ENCODE measurements around the gene PSMG4.

The PSMG4 gene, protein sequence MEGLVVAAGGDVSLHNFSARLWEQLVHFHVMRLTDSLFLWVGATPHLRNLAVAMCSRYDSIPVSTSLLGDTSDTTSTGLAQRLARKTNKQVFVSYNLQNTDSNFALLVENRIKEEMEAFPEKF

DNA sequence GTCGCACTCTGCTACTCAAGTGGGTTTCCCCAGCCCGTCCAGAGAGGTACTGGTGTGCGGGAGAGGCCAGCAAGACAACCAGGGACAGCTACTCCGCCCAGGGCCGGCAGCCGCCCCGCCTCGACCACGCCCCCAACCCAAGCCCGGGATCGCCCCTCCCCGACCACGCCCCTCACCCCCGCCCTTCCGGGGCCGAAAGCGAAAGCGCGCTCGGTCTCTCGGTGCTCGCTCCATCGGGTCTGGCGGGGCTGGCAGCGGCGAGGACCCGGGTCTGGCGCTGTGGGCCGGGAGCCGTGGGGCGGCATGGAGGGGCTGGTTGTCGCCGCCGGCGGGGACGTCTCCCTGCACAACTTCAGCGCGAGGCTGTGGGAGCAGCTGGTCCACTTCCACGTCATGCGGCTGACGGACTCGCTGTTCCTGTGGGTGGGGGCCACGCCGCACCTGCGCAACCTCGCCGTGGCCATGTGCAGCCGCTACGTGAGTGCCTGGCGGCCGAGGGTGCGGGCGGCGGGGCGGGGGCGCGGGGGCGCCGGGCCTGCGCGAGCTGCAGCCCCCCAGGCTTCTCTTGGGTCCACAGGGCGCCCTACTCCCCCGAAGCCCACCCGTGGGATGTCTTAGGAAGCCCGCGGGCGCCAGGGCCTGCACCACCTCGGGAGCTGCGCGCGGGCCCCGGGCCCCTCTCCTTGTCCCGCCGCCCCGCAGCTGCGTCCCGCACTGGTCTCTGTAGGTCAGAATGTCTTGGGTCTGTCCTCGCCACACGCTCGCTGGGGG is at the start of gene PSMG4:
PSMG4 (plus strand) TSS at position 228 of the 771 bp plus-strand sequence; CDS start at position 304, 76 bp downstream.
- peak; percentile 97 for DNase-seq

DNA sequence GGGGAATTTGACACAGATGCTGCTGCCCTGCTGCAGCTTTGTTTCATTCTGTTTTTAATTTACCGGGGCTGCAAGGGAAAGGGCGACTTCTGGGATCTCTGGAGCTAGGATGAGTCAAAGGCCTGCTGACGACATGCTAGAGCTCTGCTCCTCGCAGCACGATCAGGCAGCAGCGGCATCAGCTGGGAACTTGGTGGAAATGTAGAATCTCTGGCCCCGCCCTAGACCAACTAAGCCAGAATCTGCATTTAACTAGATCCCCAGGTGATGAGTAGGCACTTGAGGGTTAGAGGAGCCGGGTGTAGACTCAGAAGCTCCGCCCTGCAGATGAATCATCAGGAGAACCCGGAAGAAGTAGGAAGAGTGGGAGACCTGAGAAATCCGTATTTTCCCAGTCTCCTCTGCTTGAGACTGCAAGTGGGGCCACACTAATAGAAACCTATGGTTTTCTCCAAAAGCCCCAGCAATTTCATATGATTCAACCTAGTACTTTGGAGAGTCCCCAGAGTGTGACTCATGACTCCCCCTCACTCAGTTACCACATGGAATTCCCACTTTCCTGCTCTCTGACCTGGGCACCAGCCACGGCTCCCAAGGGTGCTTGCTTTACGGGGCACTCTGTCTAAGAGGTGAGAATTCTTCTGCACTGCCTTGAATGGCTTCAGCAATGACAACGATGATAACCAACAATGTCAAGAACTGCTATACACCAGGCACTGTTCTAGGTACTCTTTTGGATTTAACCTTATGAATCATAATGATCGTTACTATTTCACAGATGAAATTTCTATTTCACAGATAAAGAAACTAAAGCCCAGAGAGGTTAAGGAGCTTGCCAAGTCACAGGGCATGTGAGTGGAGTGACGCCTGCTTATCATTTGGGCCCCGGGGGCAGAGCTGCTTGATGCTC is 49.4 kb upstream of the PSMG4 start:
- DNase-seq, result peak; percentile 78

DNA sequence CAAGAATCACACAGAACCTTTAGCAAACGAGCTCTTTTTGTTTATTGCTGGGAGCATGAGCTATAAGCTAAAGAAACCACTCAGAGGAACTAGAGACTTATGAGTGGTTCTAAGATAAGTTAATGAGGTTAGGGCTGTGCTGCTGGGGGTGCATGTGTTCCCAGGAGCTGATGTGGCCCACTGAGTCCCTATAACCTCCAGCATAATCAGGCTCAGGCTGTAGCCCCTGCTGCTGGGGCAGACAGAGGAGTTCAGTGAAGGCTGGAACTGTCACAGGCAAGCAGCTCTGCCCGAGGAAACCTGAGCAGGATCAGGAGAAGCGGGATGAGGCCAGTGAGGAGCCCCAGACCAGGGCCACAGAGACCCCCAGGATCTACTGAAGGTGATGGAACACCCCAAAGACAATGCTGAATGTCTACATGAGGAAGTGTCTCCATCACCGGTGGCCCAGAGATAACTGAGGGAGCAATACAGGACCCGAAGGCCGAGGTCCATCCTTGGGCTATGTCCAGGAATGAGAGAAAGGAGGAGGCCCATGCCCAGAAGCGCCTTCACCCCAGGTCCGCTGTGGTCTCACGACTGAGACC is 48.6 kb upstream of the PSMG4 start:
- DNase-seq, result no peak

DNA sequence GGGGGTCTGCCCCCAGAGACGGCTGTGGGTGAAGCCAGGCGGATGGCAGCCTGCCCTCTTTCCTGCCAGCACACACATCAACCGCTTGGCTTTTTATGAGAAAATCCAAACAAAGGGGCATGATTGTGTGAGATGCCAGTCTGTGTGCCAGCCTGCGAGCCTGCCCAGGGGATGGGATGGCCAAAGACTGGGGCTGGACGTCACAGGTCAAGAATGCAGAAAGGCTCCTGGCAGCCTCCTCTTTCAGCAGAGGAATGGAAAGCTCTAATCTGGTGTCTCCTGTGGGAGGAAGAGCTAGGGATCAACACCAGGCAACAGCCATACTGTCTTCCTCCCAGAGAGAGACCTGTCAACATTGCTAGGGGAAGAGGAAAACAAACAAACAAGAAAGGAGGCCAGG is 47.1 kb upstream of the PSMG4 start:
- DNase-seq, result no peak

DNA sequence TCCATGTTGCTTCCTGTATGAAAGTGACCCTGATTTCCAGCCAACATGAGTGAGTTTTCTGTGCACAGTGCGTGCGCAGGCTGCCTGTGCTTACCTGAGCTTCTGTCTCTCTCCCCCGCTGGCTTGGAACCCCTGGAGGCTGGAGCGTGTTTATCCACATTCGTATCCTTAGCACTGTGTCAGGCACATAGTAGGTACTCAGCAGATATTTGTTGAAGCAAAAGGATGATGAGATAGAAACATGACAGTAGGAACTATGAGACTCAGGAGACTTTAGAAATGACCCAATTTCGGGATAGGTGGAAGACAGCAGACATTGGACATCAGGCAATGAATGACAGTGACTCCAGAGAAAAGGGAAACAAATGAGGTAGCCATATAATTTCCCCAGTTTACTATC is 46.5 kb upstream of the PSMG4 start:
- DNase-seq, result no peak

DNA sequence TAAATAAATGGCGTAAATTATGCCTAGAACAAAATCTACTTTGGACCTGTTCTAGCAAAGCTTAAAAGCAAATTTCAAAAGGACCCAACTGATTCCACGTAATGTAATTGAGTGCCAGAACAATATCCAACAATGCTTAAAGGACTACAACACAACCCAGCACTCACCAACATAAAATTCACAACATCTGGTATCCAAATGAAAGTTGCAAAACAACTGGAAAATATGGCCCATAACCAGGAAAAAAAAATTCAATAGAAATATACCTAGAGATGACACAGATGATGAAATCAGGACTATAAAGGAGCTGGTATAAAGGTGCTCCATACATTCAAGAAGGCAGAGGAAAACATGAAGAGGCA is 45.4 kb upstream of the PSMG4 start:
- DNase-seq, result no peak

DNA sequence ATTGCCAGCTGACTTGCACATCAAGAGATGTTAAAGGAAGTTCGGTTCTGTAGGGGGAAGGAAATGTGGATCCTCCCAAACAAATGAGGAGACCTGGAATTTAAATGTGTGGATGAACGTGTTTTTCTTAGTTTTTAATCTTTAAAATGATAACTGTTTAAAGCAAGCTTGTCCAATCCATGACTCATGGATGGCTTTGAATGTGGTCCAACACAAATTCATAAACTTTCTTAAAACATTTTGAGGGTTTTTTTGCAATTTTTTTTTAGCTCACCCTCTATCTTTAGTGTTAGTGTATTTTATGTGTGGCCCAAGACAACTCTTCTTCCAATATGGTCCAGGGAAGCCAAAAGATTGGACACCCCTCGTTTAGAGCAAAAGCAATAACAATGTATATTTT is 43.8 kb upstream of the PSMG4 start:
- DNase-seq, result no peak

DNA sequence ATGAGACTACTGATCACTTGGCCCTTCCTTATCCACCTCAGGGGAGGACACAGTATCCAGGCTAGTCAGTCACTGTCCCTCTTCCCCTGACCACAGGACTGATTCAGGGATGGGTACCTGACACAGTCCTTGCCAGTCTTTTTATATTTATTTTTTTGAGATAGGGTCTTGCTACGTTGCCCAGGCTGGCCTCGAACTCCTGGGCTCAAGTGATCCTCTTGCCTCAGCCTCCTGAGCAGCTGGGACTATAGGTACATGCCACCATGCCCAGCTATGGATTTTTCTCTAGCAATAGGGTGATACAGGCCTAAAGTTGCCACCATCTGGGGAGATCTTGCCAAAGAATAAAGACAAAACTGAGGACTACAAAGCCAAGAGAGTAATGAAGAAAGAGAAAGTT is 41.5 kb upstream of the PSMG4 start:
- DNase-seq, result no peak

DNA sequence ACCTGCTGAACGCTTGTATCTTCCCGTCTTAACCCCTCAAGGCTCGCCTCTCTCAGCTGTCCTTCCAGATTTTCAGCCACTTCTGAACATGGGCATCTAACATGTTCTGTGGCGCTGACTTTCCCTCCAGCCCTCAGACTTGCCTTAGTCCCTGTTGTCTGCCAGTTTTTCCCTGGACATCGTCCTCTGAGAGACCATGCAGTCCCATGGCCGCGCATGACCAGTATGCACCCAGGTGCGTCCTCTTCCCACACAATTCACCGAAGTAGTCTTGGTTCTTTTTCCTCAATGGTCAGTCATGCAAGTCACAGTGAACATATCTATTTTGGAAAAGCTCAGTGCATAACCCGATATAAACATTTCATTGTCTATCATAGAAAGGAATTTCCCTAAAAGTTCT is 40.5 kb upstream of the PSMG4 start:
- DNase-seq, result no peak

DNA sequence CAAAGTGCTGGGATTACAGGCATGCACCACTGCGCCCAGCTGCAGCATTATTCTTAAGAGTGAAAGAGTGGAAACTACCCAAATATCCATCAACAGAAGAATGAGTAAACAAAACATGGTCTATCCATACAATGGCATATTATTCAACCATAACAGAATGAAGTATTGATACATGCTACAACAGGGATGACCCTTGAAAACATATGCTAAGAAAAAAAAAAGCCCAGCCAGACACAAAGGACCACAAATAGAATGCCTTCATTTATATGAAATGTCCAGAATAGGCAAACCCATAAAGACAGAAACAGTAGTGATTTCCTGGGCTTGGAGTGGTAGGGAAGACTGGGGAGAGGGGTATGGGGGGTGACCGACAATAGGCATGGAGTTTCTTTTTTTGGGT is 38.4 kb upstream of the PSMG4 start:
- no peak for DNase-seq

DNA sequence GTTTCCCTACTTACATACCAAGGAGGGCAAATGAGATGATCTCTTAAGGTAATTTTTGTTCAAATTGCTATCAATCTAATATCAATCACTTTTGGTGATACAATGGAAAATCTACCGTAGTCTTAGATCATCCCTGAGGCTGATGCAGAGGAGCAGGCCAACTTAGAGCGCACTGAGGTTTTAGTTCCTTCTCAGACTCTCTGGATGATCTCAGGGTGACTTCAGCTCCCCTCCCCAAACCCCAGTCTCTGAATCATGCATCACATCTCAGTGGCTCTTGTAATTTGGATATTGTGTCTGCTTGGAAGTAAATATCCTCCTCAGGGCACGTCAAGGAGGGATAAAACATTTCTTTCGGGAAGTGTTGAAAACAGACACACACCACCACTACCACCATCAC is 37.2 kb upstream of the PSMG4 start:
- no peak for DNase-seq

DNA sequence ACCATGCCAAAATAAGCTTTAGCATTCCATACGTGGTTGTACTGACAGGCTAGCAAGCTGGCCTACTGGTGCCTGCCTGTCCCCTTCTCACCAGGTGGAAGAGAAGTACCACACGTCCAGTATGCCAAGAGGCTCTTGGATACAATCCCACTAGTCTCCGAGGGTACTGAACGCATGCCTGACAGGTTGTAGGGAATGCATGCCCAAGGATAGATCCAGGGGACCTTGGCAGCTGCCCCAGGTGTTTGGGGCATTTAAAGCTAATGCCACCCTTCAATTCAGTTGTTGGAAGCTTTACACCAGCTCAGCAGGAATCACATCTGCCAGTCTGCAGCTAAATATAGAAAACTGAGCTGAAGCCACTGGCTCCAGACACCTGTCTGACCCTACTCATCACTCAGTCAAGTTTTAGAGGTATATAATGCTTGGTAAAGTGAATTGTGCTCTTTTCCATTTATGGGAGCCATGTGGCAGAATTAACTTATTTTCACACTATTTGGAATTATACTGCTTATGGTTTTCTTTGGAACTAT is 36.2 kb upstream of the PSMG4 start:
- DNase-seq, result no peak

DNA sequence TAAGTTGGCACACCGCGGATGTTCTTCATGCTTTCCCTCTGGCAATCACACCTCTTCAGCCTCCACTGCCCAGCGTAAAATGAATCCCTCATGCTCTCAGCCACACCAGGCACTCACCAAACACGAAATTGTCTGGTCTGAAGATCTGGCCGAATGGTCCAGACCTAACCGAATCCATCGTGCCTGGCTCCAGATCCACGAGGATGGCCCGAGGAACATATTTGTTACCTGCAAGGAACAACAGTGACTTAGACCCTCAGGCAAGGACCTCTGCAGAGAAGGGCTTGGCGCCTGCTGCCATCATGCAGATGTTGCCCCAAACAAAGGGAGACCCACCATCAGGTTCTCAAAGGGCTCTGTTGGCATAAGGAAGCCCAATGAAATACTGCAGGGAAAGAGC is 32.7 kb upstream of the PSMG4 start:
- DNase-seq, result no peak

DNA sequence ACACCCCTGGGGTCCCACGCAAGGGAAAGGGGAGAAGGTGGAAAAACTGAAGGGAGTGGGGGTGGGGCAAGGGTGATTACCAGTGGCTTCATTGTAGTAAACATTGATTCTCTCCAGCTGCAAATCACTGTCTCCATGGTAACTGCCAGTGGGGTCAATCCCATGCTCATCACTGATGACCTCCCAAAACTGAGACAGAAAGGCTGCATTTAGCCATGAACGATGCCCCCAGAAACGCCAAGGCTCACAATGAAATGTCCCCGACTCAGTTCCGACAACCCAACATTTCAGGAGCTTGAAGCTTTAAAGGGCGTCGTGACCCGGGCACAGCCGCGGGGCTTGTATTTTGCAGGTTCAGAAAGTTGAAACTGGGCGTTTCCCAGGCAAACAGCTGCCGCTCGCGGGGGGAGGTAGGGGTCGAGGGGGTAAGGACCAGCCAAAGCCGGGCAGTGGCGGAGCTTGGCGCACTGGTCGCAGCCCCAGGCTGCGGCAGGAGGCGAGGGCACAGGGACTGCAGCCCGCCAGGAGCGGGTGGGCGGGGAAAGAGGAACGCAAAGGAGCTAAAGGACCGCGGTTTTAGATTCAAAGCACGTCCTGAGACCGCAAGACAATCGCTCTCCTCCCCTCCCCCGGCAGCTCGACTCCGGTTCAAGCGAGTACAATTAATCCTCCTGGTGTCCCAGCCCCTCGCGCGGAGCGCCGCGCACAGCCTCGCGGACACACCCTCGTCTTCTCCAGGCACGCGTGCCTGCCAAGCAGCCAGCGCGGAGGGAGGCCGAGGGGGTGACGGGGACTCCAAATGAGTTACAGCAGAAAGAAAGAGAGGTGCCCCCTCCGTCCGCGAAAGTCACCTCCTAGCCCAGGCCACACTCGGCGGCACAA is 32.0 kb upstream of the PSMG4 start:
- peak; percentile 77 for DNase-seq

DNA sequence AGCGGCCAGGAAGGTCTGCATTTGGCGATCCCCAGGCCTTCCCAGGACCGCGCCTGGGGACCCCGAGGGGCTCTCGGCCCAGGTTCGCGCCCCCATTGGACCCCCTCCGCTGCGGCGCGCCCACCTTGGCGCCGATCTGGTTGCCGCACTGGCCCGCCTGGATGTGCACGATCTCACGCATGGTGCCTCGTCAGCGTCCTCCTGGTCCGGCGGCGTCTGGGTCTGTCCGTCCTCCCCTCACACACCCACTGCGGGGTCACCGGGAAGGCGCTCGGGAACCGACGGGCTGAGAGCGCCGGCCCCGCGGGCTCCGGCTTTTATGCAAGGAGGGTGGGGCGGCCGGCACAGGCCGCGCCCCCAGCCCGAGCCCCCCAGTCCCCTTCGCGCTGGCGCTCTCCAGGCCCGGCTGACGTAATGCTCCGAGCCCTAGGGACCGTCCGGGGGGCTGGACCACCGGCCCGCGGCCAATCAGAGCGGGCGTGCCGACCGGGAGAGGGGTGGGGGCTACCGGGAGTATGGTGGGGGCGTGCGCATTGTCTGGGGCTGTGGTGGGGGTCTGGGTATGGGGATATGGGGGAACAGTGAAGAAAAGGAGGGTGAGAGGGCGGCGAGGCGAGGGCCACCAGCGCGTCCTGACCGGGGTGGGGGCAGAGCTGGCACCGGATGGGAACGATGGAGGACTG is 31.2 kb upstream of the PSMG4 start, which contains the start of gene TUBB2B:
TUBB2B (minus strand) TSS at position 291 of the 683 bp plus-strand sequence; CDS start at position 181, 110 bp downstream.
- DNase-seq, result peak; percentile 89

DNA sequence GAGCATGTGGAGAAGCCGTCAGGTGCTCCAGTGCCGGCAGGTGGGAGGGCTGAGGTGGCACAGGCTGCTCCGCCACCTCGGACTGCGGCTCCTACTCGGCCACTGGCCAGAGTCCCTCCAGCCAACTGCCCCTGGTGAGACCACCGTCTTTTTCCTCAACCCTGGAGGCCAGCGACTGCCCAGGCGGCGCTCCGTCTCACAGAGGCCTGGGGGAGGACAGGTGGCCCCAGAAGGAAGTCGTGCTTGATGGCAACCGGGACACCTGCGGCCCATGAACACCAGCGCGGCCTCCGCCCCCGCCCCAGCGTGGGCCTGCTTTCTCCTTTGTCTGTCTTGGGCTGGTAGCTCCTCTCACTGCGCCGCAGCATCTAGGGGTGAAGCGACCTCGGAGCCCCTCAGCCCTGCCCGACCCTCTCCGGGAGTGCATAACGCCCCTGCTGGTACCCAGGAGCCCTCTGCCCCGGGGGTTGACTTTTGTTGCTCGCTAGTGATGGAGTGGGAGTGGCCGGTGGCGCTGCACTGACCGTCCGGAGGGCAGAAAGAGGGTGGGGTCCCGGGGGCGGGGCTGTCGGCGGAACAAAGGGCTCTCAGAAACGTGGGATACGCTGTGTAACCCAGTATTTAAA is 30.6 kb upstream of the PSMG4 start:
- no peak for DNase-seq

DNA sequence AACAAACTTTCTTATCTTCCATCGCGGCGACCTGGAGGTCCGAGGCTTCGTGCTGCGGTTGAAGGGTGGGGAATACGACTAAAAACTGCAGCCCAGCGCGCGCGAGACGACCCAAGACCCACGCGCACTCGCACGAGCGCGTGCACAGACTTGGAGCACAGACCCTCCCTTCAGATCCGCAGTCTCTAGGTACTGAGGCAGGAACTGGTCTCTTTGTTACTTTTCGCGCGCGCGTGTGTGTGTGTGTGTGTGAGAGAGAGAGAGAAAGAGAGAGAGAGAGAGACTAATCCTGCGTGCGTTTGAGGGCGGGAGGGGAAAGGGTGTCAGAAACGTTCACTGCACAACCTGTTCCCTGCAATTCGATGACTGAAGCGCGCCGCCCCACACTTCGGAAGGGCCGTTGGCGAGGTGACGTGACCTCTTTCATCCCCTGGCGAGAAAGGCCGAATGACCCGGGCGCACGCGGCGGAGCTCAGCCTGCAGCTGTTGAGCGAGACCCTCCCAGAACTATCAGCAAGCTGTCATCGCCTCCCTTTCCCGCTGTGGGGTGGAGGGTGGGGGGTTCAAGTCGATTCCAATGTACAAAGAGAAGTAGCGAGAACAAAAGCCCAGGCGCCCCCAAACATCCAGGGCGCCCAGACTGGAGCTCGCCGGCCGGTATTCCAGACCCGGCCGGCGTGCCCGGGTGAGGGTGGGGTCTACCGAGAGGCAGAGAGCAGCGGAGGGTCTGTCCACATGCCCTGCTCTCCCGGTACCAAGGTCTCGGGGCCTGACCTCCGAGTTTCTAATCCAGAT is 29.8 kb upstream of the PSMG4 start:
- DNase-seq, result peak; percentile 58

DNA sequence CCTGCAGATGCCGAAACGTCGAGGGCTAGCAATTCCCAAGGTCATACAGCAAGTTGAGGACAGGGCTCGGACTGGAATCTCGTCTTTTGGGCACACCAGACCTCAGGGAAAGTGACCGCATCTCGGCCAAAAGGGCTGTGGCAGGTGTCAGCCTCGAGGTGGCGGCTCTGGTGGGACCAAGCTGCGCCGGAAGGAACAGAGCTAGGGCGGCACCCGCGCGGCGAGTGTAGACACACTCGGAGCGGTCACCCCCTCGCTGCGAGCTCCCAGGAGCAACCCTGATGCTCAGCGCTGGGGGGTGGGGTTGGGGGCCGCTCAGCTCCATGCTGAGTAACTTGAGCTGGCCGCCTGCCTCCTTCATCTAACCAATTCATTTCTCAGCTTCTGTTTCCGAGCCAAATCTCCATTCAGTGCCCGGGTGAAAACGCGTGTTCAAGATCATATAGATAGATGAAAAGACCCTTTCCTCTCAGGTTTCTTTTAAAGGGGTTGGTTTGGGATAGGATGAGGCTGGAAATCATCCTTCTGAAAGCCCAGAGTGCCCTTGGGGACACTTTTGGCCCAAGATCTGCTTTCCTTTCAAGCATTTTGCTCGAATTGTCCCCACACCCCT is 29.1 kb upstream of the PSMG4 start:
- DNase-seq, result no peak

DNA sequence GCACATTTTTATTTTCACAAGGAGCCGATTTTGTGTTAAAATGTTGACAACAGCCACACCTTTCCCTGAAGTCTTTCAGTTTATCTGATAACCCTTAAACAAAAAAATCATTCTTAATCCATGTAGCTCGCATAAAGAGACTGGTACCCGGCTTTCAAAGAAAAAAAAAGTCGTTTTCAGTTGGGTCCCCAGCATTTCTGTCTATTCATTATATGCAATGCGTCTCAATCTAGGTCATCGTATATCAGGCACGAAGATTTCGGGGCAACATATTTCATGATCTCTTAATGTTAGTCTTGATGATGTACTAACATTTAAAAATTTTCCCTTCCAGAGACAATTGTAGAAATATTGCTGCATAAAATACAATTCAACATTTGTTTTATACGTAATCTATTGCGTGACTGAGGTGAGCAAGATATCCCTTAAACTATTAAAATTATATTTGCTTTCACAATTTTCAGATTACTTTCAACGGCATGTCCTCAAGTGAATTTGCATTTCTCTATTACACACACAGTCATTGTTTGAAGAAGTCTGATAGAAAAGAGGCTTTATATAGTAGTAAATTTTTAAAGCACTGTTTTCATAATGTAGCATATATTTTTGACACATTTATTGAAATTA is 28.4 kb upstream of the PSMG4 start:
- DNase-seq, result no peak

Data from left hindlimb (tissue), 1 donor.